Activated T-helper 2 cell treated with anti-CD3 and anti-CD28 coated beads, Interferon-gamma antibody, Interleukin-2, Interleukin-4, amounts not matched to agents 10 μg/mL and 5 μg/mL and 100 μg/mL, durations not matched to agents 14 hours and 24 hours and 36 hours (primary cell): ENCODE results near the gene HOXC11. TPM values are rescaled to one million over a fixed set of nuclear protein-coding genes. Genes with fewer than 3 reads are reported as not detected.

Experiments used
- DNase-seq: peaks from one replicate; pipeline ENCODE4 v3.0.0; 2021; ENCODE audit warnings: low spot score
- H3K27ac Mint-ChIP-seq: one replicate; pipeline ENCODE4 v1.8.0; 2021; ENCODE audit warnings: mixed read lengths
- H3K27me3 Mint-ChIP-seq: one replicate; pipeline ENCODE4 v1.8.0; 2021; ENCODE audit warnings: low read depth, mixed read lengths
- H3K36me3 Mint-ChIP-seq: one replicate; pipeline ENCODE4 v1.8.0; 2021; ENCODE audit warnings: low read depth, mixed read lengths
- H3K4me1 Mint-ChIP-seq: one replicate; pipeline ENCODE4 v1.8.0; 2021; ENCODE audit warnings: low read depth, mixed read lengths
- H3K4me3 Mint-ChIP-seq: one replicate; pipeline ENCODE4 v1.8.0; 2021; ENCODE audit warnings: low read depth, mild to moderate bottlenecking, moderate library complexity, mixed read lengths
- H3K9me3 Mint-ChIP-seq: one replicate; pipeline ENCODE4 v1.8.0; 2021; ENCODE audit warnings: mixed read lengths
- intact Hi-C: fragments of 100-400 bp; cut with micrococcal nuclease; formaldehyde crosslinking; loops from one replicate; pipeline ENCODE4 v1.15.1; 2023
- total RNA-seq: library from RNA; stranded (reverse); gene quantifications from 2 replicates; pipeline ENCODE4 v1.2.3, GENCODE V29; 2022

Gene HOXC11
- total RNA-seq, 1 donor from 2014 or later: not detected

DNA sequence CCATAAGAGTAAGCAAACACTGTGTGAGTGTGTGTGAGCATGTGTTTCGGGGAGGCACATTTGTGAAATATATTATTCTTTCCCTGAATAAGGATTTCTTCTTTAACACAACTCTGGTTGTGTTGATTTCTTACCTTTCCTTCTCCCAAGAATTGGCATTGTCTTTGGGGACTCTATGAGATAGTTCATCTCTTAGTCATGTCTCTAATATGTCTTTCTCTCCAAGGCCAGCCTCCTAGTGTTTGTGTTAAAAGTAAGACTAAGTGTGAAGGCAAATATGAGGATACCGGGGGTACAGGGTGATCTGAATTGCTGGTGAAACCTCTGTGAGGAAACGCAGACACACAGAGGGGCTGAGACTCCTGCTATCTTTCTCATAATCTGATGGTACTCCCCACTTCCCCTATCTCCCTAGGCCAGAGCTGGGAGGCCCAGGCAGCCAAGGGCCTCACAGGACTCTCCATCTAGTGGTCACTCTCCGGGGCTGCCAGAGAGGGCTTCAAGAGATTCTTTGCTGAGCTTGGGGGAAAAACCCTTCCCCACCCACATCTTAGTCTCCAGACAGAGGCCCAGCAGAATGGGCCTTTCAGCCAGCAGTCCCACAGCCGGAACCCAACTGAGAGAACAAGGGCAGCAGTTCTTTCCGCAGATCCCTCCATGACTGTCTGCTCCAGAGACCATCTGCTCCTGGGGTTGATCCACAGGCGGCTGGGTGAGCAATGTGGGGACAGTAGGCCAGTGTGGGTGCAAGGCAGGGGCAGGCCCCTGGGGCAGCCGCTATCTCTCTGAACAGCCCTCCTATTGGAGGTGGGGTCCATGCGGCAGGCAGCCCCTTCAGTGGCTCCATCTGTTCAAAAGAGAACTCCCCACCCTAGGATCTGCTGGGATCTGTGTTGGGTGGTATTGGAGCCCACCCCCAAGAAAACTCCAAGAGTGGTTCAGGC lies 24.0 kb upstream of the HOXC11 start:
- H3K27ac Mint-ChIP-seq: no peak overlapping the region
- H3K4me1 Mint-ChIP-seq: peaks cover 3% of the 10 kb centered on the region
- DNase-seq: no peak
- intact Hi-C loops: no loop called here
- no peak overlapping the region for H3K4me3 Mint-ChIP-seq
- peaks cover 97% of the 10 kb centered on the region for H3K27me3 Mint-ChIP-seq
- no peaks in the 10 kb centered on the region for H3K9me3 Mint-ChIP-seq
- no peaks in the 10 kb centered on the region for H3K36me3 Mint-ChIP-seq

DNA sequence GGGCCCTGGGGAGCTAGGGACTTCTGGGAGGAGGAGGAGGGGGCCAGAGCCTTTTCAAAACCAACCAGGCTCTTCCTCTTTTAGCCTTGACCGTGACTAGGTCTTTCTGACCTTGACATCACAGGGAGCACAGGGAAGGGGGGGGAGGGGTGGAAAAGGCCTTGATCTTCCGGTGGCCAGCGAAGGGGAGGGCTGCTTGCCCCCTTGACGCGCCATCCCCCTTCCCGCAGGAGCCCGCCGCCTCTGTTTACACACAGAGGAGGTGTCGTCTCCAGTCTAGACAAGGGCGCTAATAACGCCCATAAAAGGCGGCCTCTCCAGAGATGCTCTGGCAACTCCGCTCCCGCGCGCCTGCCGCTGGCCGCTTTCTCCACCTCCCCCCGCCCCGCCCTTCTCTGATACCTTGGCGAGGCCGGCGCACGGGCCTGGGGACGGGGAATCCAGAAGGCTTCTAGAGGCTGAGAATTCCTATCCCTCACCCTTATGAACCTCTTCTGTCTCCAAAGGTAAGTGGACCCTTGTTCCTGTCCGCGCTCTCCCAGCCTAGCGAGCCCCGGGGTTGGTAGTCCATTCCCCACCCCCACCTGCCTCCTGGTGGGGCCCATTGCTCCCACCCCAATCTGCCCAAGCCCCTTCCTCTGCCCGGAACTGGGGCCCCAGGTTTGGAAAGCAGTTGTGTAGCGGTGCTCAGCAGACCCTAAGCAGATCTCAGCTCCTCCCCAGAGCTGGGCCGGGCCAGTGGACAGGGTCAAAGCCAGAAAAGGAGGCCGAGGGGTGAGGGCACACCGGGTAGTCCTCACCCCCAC lies 23.1 kb upstream of the HOXC11 start:
- Mint-ChIP-seq H3K27ac (no peak overlapping the region), H3K4me3 (no peak overlapping the region), H3K9me3 (no peaks in the 10 kb centered on the region), H3K36me3 (no peaks in the 10 kb centered on the region), H3K27me3 (peaks cover 97% of the 10 kb centered on the region), H3K4me1 (peaks cover 3% of the 10 kb centered on the region)
- DNase-seq: no peak
- intact Hi-C loops: no loop called here

DNA sequence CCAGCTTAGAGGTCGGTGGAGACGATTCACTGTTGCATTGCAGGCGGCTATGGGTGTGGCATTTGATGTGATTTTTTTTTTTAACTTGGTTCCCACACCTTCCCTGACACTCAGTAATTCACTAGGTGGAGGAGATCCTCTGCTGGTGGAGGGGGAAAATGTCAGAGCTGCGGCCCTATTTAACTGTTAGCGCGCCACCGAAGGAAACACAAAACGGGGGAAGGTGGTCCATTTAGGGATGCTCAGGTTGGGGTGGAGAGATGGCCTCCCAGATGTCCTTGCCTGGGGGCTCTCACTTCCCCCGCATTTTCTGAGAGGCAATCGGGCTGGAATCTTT lies 22.5 kb upstream of the HOXC11 start:
- no peak for DNase-seq
- H3K27ac Mint-ChIP-seq: no peak overlapping the region
- intact Hi-C loops: no loop called here
- peaks cover 94% of the 10 kb centered on the region for H3K27me3 Mint-ChIP-seq
- no peaks in the 10 kb centered on the region for H3K36me3 Mint-ChIP-seq
- peaks cover 3% of the 10 kb centered on the region for H3K4me1 Mint-ChIP-seq
- no peak overlapping the region for H3K4me3 Mint-ChIP-seq
- H3K9me3 Mint-ChIP-seq: no peaks in the 10 kb centered on the region

DNA sequence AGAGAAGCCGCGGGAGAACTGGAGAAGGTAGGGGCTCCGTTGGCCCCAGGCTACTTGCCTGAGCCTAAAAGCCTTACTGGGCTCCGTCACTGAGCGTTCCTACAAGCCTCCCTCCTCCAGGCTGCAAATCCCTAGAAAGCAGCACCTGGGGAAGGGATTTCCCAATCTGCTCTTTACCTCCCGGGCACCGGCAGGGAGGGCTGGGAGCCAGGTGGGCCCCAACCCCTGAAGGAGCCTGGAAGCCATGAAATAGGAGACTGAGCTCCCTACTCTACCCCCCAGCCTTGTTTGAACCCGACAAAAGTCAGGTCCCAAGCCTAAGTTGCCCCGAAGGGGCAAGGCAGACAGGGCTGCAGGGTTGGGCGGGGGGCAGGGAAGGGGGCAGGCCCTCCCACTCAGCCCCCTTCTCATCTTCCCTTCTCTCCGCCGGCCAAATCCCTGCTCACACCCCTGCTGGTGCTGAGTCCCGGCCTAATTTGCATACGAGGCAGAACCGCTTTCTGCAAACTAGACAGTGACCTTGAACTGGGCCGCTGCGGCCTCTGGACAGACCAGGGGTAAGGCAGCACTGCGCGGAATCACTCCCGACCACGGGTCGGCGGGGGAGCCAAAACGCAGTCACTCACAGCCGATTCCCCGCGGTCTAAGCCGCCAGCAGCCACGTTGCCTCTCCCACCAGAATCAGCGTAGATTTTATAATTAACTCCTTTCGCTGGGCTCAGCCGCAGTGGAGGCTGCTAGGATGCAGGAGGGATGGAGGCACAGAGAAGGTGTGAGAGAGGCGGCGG lies 21.9 kb upstream of the HOXC11 start:
- DNase-seq: no peak
- no peaks in the 10 kb centered on the region for H3K9me3 Mint-ChIP-seq
- H3K27ac Mint-ChIP-seq: no peak overlapping the region
- H3K4me1 Mint-ChIP-seq: peaks cover 3% of the 10 kb centered on the region
- H3K4me3 Mint-ChIP-seq: no peak overlapping the region
- intact Hi-C loops: no loop called here
- no peaks in the 10 kb centered on the region for H3K36me3 Mint-ChIP-seq
- H3K27me3 Mint-ChIP-seq: peaks cover 94% of the 10 kb centered on the region

DNA sequence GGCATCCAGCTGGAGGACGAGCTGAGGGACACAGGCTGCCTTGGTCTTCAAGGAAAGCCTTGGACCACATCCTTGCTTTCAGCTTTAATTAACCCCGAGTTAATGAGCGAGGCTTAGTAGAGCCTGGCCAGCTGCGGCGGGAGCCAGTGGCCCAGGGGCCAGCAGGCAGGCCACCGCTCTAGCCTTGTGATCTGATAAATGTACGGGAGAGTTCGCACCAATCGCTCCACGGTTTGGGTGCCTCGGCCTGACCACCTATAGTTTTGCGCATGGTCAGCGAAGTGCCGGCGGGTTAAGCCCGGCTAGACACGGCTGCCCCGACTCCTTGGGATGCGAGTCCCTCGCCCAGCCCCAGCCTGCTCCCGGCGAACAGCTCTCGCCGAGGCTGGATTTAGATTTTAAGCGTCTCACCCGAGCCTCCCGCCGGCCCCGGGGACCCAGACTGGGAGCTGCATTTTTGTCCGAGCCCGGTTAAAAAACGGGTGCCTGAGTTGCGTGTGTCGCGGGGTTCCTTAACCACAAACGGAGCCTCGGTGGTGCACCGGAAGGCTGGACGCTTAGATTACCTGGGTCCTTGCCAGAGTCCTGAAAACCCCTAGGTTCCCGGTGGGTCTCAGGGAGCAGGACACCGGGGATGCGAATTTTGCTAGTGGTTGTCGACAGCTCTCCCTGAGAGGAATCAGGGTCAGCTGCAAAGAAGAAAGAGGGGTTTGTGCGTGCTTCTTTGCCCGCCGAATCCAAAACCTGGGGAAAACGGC lies 21.2 kb upstream of the HOXC11 start:
- Mint-ChIP-seq H3K27ac (no peak overlapping the region), H3K27me3 (peaks cover 94% of the 10 kb centered on the region), H3K9me3 (no peaks in the 10 kb centered on the region), H3K4me3 (no peak overlapping the region), H3K4me1 (peaks cover 3% of the 10 kb centered on the region), H3K36me3 (no peaks in the 10 kb centered on the region)
- intact Hi-C loops: loop anchor here (2.0 kb wide), 1 partner anchor 45 kb away; no protein-coding TSS in a partner anchor
- DNase-seq: no peak

DNA sequence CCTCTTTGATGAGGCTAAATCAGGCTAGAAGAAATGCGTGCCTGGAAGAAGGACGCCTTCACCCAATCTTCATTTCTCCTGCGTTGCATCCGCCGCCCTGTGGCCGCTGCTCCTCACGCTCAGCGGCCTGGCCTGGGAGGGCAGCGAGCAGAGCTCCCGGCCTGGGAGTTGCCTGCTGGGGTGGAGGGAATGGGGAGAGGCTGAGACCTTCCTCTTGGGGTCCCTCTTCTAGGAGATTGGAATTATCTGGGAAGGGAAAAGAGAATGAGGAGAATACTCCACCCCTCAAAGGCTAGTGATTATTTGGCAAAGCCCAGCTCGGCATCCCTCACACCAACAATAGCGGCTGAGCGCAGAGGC lies 20.6 kb upstream of the HOXC11 start:
- H3K36me3 Mint-ChIP-seq: no peaks in the 10 kb centered on the region
- no peaks in the 10 kb centered on the region for H3K9me3 Mint-ChIP-seq
- H3K4me3 Mint-ChIP-seq: no peak overlapping the region
- intact Hi-C loops: loop anchor here (2.0 kb wide), 1 partner anchor 44 kb away; no protein-coding TSS in a partner anchor
- H3K27ac Mint-ChIP-seq: no peak overlapping the region
- H3K27me3 Mint-ChIP-seq: peaks cover 96% of the 10 kb centered on the region
- no peak for DNase-seq
- H3K4me1 Mint-ChIP-seq: peaks cover 3% of the 10 kb centered on the region

DNA sequence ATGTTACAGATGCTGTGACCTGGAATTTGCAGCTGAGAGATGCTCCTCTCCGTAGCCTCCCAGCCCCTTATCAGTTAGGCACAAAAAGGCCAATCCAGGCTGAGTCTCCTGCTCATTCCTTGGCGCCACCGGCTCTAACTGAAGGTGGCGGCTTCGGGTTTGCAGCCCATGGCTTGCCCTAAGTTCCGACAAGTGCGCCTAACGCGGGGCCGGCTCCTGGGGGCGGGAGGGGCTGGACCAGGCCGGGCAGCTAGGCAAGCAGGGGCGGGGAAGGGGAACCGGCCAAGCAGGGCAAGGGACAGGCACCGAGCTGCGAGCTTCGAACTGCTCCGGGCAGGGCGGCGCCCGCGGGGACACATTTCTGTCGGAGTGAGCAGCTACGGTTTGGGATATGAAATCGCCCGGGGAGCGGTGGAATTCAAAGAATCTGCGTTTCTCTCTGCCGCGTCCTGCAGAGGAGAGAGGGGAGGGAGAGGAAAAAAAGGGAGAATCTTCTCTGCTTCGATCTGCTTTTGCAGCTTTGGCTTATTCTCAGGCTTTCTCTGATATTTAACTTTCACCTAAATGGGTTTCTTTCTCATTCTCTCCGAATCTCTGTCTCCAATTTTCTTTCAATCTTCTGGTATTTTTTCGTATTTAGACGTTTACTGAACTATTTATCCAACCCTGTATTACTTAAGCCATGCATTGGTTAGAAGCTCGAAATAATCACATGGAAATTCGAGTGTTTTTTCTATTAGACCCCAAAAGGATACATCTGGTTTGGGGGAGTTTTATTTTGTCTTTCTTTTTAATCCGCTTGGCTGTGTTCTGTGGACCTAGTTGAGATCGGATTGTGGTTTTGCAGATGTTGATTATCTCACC lies 19.8 kb upstream of the HOXC11 start:
- peaks cover 95% of the 10 kb centered on the region for H3K27me3 Mint-ChIP-seq
- DNase-seq: no peak
- intact Hi-C loops: loop anchor here (2.0 kb wide), 1 partner anchor 44 kb away; no protein-coding TSS in a partner anchor
- H3K27ac Mint-ChIP-seq: peak overlapping the region; percentile 53
- H3K4me3 Mint-ChIP-seq: no peak overlapping the region
- no peaks in the 10 kb centered on the region for H3K36me3 Mint-ChIP-seq
- no peaks in the 10 kb centered on the region for H3K9me3 Mint-ChIP-seq
- peaks cover 3% of the 10 kb centered on the region for H3K4me1 Mint-ChIP-seq

DNA sequence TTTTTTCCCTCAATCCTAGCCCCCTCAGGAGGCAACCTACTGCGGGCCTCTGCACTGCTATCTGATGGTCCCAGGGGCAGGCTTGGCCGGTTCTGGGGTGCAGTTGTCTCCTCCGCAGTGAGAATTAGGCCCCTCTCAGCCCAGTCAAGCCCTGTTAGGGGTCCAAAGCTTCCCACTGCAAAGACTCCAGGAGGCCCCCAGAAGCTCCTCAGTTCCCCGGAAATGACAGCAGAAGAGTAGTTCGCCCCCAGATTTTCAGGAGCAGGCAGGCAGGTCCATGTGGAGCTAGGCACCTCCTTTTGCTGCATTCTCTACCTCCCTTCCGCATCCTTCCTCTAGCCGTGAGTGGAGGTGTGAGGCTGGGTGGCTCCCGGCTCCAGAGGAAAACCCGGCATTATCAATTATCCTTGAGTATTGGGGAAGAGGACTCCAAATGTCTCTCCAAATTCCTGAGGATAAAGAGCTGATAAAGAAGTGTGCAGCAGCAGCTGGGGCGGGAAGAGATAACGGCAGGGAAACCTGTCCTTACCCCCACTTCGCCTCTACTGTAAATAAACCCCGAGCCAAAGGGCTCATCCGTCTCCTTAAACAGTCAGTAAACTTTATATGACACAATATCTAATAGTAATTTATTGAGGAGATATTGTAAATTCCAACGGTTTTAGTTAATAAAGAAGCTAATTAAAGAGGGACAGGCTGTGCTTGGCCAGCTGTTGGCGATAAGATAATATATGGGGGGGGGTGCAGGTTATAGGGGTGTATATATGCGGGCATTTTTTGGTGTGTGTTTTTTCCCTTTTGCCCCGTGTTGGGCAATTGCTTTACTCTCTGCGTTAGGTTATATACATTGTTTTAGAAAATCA lies 18.9 kb upstream of the HOXC11 start:
- DNase-seq: no peak
- H3K9me3 Mint-ChIP-seq: no peaks in the 10 kb centered on the region
- H3K4me1 Mint-ChIP-seq: peaks cover 3% of the 10 kb centered on the region
- H3K36me3 Mint-ChIP-seq: no peaks in the 10 kb centered on the region
- no peak overlapping the region for H3K27ac Mint-ChIP-seq
- intact Hi-C loops: loop anchor here (1.0 to 2.0 kb wide), 2 partner anchors 18 to 43 kb away; no protein-coding TSS in a partner anchor
- H3K27me3 Mint-ChIP-seq: peaks cover 93% of the 10 kb centered on the region
- H3K4me3 Mint-ChIP-seq: no peak overlapping the region

DNA sequence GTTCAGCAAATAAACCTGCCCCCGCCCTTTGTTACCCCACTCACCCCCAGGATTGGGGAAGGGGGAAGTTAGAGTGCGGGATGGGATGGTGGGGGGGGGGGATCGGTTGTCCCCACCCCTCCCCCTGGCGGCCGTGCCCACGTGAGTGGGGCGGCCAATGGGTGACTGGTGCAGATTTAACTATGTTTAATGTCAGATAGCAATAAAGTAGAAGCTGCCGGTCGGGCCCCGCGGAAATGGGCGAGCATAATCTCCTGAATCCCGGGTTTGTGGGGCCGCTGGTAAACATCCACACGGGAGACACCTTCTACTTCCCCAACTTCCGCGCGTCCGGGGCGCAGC lies 18.3 kb upstream of the HOXC11 start, which contains the start of gene HOXC12:
Gene HOXC12 (plus strand): TSS at position 210 of the 342 bp plus-strand sequence. CDS start 27 bp downstream, at position 237.
- no peak within 1 kb of the TSS for H3K4me3 Mint-ChIP-seq
- H3K9me3 Mint-ChIP-seq: no peaks in the 10 kb centered on the region
- intact Hi-C loops: loop anchor here (1.0 kb wide), 1 partner anchor 18 kb away; no protein-coding TSS in a partner anchor
- H3K27me3 Mint-ChIP-seq: peaks cover 93% of the 10 kb centered on the region
- H3K36me3 Mint-ChIP-seq: no peaks in the 10 kb centered on the region
- peaks cover 3% of the 10 kb centered on the region for H3K4me1 Mint-ChIP-seq
- DNase-seq: no peak
- no peak within 1 kb of the TSS for H3K27ac Mint-ChIP-seq

DNA sequence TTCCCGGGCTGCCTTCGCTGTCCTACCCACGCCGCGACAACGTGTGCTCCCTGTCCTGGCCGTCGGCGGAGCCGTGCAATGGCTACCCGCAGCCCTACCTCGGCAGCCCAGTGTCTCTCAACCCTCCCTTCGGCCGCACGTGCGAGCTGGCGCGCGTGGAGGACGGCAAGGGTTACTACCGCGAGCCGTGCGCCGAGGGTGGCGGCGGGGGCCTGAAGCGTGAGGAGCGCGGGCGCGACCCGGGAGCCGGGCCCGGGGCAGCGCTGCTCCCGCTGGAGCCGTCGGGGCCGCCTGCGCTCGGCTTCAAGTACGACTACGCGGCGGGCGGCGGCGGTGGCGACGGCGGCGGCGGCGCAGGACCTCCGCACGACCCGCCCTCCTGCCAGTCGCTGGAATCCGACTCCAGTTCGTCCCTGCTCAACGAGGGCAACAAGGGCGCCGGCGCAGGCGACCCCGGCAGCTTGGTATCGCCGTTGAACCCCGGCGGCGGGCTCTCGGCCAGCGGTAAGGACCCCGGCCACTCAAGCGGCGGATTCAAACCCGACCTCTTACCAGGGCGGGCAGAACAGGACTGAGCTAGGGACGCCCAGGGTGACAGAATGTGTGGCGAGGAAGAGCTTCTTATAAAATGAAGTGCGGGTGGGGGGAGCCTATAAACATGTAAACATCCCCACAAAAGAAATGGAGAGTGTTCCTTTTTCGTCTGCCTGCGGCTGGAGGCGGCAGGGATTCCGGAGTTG lies 17.7 kb upstream of the HOXC11 start:
- Mint-ChIP-seq H3K4me1 (peaks cover 3% of the 10 kb centered on the region), H3K27me3 (peaks cover 93% of the 10 kb centered on the region), H3K9me3 (no peaks in the 10 kb centered on the region), H3K27ac (no peak overlapping the region), H3K36me3 (no peaks in the 10 kb centered on the region), H3K4me3 (no peak overlapping the region)
- no peak for DNase-seq
- intact Hi-C loops: no loop called here
